ENCODE data around the gene TRAPPC2L. TPM values are rescaled to one million over a fixed set of nuclear protein-coding genes. Genes with fewer than 3 reads are reported as not detected.

TRAPPC2L gene
- total RNA-seq, 1 experiment from 2014 or later = 79.1 TPM

DNA sequence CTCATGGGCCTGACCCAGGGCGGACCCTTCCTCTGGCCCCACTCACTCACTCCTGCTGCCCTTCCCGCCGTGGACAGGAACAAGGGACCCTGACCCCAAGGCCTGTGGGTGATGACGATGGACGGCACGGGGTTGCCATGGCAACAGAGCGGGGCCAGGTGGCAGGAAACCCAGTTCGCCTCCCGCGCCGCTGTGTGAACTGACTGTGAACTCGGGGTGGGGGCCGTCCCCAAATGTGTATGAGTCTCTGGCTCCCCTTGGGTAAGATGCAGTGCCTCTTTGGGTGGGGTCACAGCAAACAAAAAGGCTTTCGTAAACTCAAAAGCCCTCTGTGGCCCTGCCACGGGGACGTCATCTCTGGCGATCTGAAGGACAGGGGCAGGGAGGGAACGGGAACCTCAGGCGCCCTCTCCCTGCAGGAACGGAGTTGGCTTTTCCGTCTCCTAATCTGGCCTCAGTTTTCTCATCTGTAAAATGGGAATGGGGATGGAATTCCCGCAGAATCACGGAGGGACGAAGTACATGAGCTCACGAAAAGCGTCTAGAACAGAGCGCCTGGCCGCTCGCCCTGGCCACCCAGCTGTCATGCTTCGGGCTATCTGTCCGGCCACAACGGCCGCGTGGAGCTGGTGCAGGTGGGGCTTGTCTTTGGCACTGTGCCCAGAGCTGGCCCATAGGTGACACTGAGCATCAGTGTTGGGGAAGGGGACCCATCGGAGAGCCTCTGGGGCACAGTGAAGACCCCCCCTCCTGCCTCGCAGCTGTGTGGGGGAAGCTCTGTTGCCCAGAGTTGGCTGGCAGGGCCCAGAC is 54.4 kb downstream of the TRAPPC2L start:
- Mint-ChIP-seq H3K27me3 (ENCODE audit: unreplicated experiment) (peaks cover 61% of the 10 kb centered on the region), H3K4me3 (ENCODE audit: low read depth, unreplicated experiment) (no peak overlapping the region), H3K27ac (ENCODE audit: unreplicated experiment) (no peak overlapping the region)

DNA sequence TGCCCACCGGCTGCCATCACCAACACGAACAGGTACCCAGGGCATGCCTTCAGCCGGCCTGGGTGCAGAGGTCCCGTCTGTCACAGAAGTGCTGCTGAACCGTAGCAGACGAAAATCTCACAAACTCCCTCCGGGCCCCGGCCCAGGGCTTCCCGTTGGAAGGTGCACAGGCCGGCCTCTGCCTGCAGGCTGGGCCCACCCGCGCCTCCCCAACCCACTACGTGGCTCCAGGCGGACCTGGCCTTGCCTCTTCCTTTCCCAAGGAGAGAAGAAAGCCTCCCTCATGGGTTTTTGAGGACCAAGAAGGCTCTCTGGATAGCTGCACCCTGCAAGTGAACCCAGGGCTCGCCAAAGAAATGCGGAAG is 55.0 kb downstream of the TRAPPC2L start:
- H3K4me1 Mint-ChIP-seq (ENCODE audit: low read depth, unreplicated experiment) = peaks cover 8% of the 10 kb centered on the region
- H3K27me3 Mint-ChIP-seq (ENCODE audit: unreplicated experiment) = peaks cover 67% of the 10 kb centered on the region
- no TSS peak for BruUV-seq (replicated peaks)
- peaks cover 3% of the 10 kb centered on the region for H3K36me3 Mint-ChIP-seq (ENCODE audit: insufficient read depth, unreplicated experiment)
- H3K27ac Mint-ChIP-seq (ENCODE audit: unreplicated experiment) = no peak overlapping the region
- TF ChIP-seq, protein P1, sequence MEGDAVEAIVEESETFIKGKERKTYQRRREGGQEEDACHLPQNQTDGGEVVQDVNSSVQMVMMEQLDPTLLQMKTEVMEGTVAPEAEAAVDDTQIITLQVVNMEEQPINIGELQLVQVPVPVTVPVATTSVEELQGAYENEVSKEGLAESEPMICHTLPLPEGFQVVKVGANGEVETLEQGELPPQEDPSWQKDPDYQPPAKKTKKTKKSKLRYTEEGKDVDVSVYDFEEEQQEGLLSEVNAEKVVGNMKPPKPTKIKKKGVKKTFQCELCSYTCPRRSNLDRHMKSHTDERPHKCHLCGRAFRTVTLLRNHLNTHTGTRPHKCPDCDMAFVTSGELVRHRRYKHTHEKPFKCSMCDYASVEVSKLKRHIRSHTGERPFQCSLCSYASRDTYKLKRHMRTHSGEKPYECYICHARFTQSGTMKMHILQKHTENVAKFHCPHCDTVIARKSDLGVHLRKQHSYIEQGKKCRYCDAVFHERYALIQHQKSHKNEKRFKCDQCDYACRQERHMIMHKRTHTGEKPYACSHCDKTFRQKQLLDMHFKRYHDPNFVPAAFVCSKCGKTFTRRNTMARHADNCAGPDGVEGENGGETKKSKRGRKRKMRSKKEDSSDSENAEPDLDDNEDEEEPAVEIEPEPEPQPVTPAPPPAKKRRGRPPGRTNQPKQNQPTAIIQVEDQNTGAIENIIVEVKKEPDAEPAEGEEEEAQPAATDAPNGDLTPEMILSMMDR (IDR thresholded peaks at IDR 0.05; ENCODE audit: unreplicated experiment) = no peak
- intact Hi-C loops (cut with micrococcal nuclease; ENCODE audit: unreplicated experiment) = no loop called here
- H3K9me3 Mint-ChIP-seq (ENCODE audit: low read depth, unreplicated experiment) = no peaks in the 10 kb centered on the region
- DNase-seq = no peak
- no peak overlapping the region for H3K4me3 Mint-ChIP-seq (ENCODE audit: low read depth, unreplicated experiment)
- CTCF ChIA-PET = no interaction called here

More for the DNA sequence above, 54.4 kb downstream of the TRAPPC2L start:
- H3K9me3 Mint-ChIP-seq (ENCODE audit: low read depth, unreplicated experiment) = no peaks in the 10 kb centered on the region
- H3K4me1 Mint-ChIP-seq (ENCODE audit: low read depth, unreplicated experiment) = peaks cover 8% of the 10 kb centered on the region
- TF ChIP-seq, protein P1 (IDR thresholded peaks at IDR 0.05; ENCODE audit: unreplicated experiment) = no peak
- CTCF ChIA-PET = no interaction called here
- peaks cover 3% of the 10 kb centered on the region for H3K36me3 Mint-ChIP-seq (ENCODE audit: insufficient read depth, unreplicated experiment)
- intact Hi-C loops (cut with micrococcal nuclease; ENCODE audit: unreplicated experiment) = no loop called here
- DNase-seq = peak; percentile 38
- no TSS peak for BruUV-seq (replicated peaks)

Other genes starting within 250 kb of the TRAPPC2L start
- not detected in 2 replicates for gene IL17C, start 218.6 kb upstream of the TRAPPC2L start, total RNA-seq (2022)
- gene CYBA, start 206.1 kb upstream of the TRAPPC2L start, total RNA-seq (2022) = 867 and 881 TPM in 2 replicates
- 139 and 152 TPM in 2 replicates for gene MVD, start 194.0 kb upstream of the TRAPPC2L start, total RNA-seq (2022)
- gene SNAI3, start 170.6 kb upstream of the TRAPPC2L start, total RNA-seq (2022) = 0.34 and 0.54 TPM in 2 replicates
- gene RNF166, start 150.7 kb upstream of the TRAPPC2L start, total RNA-seq (2022) = 33.3 and 34.3 TPM in 2 replicates
- gene CTU2, start 150.6 kb upstream of the TRAPPC2L start, total RNA-seq (2022) = 39.5 and 49.1 TPM in 2 replicates
- gene PIEZO1, start 71.9 kb upstream of the TRAPPC2L start, total RNA-seq (2022) = 177 and 199 TPM in 2 replicates
- 74.8 and 82.5 TPM in 2 replicates for gene CDT1, start 53.3 kb upstream of the TRAPPC2L start, total RNA-seq (2022)
- gene APRT, start 45.2 kb upstream of the TRAPPC2L start, total RNA-seq (2022) = 203 and 207 TPM in 2 replicates
- 50.4 and 55.0 TPM in 2 replicates for gene GALNS, start 180 bp upstream of the TRAPPC2L start, total RNA-seq (2022)
- not detected in 2 replicates for gene PABPN1L, start 9.5 kb downstream of the TRAPPC2L start, total RNA-seq (2022)
- gene CBFA2T3, start 120.1 kb downstream of the TRAPPC2L start, total RNA-seq (2022) = not detected in 2 replicates
- gene ACSF3, start 236.7 kb downstream of the TRAPPC2L start, total RNA-seq (2022) = 54.9 and 58.0 TPM in 2 replicates